NCI-H2227 (cell line): ENCODE measurements around the gene RRM2.
A peak's percentile ranks its signal among the peaks of the same experiment; 100 is the strongest.
"Not testable (repeated sequence)": the region's sequence is repeated elsewhere in the genome, so short reads cannot be mapped to it uniquely, and the experiment has no call there.

Source experiments
- DNase-seq: peaks from one replicate; lab custom pipeline; 2025; ENCODE audit not compliant: unreplicated experiment; lab: John Stamatoyannopoulos, UW

RRM2 gene

GRCh38 chr2:10089565-10090190 is 32.9 kb upstream of the RRM2 start:
- DNase-seq, result no peak

- no peak for DNase-seq
Observed at GRCh38 chr2:10091182-10091888, 31.2 kb upstream of the RRM2 start.

GRCh38 chr2:10091889-10092244 is 30.7 kb upstream of the RRM2 start:
- DNase-seq, result not testable (repeated sequence)

GRCh38 chr2:10094271-10094814 is 28.2 kb upstream of the RRM2 start:
- DNase-seq, result peak; percentile 82

GRCh38 chr2:10095175-10095574 is 27.4 kb upstream of the RRM2 start:
- no peak for DNase-seq

- no peak for DNase-seq
Observed at GRCh38 chr2:10096641-10097040, 25.9 kb upstream of the RRM2 start.

GRCh38 chr2:10097352-10098148 is 25.0 kb upstream of the RRM2 start:
- peak; percentile 76 for DNase-seq

- no peak for DNase-seq
Observed at GRCh38 chr2:10101491-10101890, 21.0 kb upstream of the RRM2 start.

- DNase-seq, result no peak
Observed at GRCh38 chr2:10103179-10103578, 19.4 kb upstream of the RRM2 start.

- not testable (repeated sequence) for DNase-seq
Observed at GRCh38 chr2:10104906-10105305, 17.6 kb upstream of the RRM2 start.

- DNase-seq, result no peak
Observed at GRCh38 chr2:10109311-10109710, 13.2 kb upstream of the RRM2 start.

- DNase-seq, result no peak
Observed at GRCh38 chr2:10119027-10119325, 3.6 kb upstream of the RRM2 start.

- DNase-seq, result no peak
Observed at GRCh38 chr2:10119601-10120157, 2.9 kb upstream of the RRM2 start.

GRCh38 chr2:10120158-10120876 is 2.2 kb upstream of the RRM2 start:
- peak; percentile 96 for DNase-seq

GRCh38 chr2:10120877-10121574 is 1.5 kb upstream of the RRM2 start:
- DNase-seq, result peak; percentile 37

GRCh38 chr2:10123281-10123680 is 742 bp downstream of the RRM2 start:
- DNase-seq, result no peak

GRCh38 chr2:10124538-10125045 is 2.1 kb downstream of the RRM2 start:
- peak; percentile 84 for DNase-seq

- no peak for DNase-seq
Observed at GRCh38 chr2:10125842-10126631, 3.5 kb downstream of the RRM2 start.

- DNase-seq, result no peak
Observed at GRCh38 chr2:10126632-10127026, 4.1 kb downstream of the RRM2 start.
